KOPT-K1 (cell line): ENCODE data around the gene SF3A2.
A peak's percentile ranks its signal among the peaks of the same experiment; 100 is the strongest.

Experiments used
- H3K27ac ChIP-seq: fragments of 200-600 bp; sonication (generic); 2 replicates; pipeline ENCODE4 v1.5.1; 2016; ENCODE audit warnings: antibody characterized with exemption, mild to moderate bottlenecking, low read depth, low read length; ENCODE audit not compliant: poor library complexity, severe bottlenecking
- H3K36me3 ChIP-seq: fragments of 200-600 bp; sonication (generic); 2 replicates; pipeline ENCODE4 v1.5.1; 2017; ENCODE audit warnings: antibody characterized with exemption, mild to moderate bottlenecking, low read length, moderate library complexity; ENCODE audit not compliant: insufficient read depth
- H3K9me3 ChIP-seq: fragments of 200-600 bp; sonication (generic); 2 replicates; pipeline ENCODE4 v1.5.1; 2017; ENCODE audit warnings: antibody characterized with exemption, low read length, mild to moderate bottlenecking; ENCODE audit not compliant: insufficient read depth, poor library complexity, severe bottlenecking

SF3A2 gene

DNA sequence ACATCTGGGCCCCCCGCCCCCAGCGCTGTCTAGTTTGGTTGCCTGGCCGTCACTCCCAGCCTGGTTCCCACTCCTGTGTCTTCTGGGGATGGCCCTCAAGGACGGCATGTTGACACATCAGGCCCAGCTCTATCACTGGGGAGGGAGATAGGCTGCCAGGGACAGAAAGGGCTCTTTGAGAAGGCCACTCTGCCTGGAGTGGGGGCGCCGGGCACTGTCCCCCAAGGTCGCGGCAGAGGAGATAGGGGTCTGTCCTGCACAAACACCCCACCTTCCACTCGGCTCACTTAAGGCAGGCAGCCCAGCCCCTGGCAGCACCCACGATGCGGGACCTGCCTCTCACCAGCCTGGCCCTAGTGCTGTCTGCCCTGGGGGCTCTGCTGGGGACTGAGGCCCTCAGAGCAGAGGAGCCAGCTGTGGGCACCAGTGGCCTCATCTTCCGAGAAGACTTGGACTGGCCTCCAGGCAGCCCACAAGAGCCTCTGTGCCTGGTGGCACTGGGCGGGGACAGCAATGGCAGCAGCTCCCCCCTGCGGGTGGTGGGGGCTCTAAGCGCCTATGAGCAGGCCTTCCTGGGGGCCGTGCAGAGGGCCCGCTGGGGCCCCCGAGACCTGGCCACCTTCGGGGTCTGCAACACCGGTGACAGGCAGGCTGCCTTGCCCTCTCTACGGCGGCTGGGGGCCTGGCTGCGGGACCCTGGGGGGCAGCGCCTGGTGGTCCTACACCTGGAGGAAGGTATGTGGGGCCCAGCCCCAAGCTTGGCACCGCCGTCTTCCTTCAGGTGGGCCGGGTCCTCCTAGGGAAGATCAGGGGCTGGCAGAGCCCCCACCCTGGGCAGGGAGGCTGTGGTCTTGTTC lies 12.6 kb downstream of the SF3A2 start, which contains the start of gene AMH:
AMH (plus strand) TSS at position 314 of the 857 bp plus-strand sequence; CDS start at position 324, 10 bp downstream.
- Histone ChIP-seq H3K36me3 (peaks cover 88% of the 10 kb centered on the region), H3K9me3 (no peaks in the 10 kb centered on the region), H3K27ac (no peak within 1 kb of the TSS)

DNA sequence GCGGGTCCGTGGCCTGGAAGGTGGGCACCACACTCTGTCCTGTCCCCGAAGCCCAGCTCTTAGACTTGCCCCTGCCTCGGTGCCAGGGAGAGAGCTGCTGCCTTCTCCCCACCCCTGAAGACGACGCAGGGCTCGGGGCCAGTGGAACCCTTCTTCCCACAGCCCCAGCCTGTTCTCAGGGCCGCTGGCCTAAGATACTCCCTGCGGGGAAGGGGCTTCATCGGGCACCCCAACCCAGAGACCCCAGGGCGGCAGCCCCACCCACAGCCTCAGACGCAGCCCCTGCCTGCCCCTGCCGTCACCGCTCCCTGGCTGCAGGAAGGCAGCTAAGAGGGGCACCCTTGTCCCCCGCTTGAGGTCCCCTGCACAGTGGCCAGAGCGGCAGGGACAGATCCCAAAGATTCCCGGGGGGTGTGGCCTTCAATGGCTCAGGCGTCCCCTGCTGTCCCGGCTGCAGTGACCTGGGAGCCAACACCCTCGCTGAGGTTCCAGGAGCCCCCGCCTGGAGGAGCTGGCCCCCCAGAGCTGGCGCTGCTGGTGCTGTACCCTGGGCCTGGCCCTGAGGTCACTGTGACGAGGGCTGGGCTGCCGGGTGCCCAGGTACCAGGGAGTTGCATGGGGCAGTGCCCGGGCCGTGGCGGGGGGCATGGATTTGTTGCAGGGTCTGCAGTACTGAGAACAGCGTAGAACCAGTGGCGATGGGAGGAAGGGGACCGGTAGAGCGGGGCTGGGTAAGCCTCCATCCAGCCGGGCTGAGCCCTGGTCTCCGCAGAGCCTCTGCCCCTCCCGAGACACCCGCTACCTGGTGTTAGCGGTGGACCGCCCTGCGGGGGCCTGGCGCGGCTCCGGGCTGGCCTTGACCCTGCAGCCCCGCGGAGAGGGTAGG lies 13.5 kb downstream of the SF3A2 start:
- no peaks in the 10 kb centered on the region for H3K9me3 ChIP-seq
- H3K27ac ChIP-seq = no peak overlapping the region
- H3K36me3 ChIP-seq = peaks cover 79% of the 10 kb centered on the region

DNA sequence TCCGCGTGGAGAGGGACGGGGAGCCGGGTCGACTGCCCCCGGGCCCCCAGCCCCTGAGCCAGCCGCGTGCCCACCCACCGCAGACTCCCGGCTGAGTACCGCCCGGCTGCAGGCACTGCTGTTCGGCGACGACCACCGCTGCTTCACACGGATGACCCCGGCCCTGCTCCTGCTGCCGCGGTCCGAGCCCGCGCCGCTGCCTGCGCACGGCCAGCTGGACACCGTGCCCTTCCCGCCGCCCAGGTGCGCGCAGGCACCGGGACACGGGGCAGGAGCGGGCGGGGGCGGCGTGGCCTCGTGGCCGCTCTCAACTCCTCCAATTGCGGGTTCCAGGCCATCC lies 14.1 kb downstream of the SF3A2 start:
- Histone ChIP-seq H3K9me3 (no peaks in the 10 kb centered on the region), H3K36me3 (peaks cover 73% of the 10 kb centered on the region)

GRCh38 chr19:2251106-2252054 lies 14.8 kb downstream of the SF3A2 start:
- Histone ChIP-seq H3K27ac (no peak overlapping the region), H3K9me3 (no peaks in the 10 kb centered on the region), H3K36me3 (peaks cover 66% of the 10 kb centered on the region)

More for the DNA sequence above, 14.1 kb downstream of the SF3A2 start:
- no peak overlapping the region for H3K27ac ChIP-seq

GRCh38 chr19:2252055-2252796 lies 15.6 kb downstream of the SF3A2 start:
- Histone ChIP-seq H3K27ac (no peak overlapping the region), H3K9me3 (no peaks in the 10 kb centered on the region), H3K36me3 (peaks cover 58% of the 10 kb centered on the region)

DNA sequence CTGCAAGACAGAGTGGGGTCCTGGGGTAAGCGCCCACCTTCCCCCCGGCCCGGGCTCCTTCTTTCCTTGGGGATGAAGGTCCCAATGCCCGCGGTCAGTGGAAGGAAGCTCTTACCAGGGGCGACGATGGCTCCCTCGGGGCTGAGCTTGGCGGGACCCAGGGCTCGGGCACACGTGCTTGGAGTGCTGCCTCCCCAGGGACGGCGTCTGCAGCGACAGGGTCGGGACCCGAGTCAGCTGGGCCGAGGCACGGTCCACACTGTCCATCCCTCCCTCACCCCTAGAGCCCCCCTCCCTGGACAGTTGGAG lies 16.1 kb downstream of the SF3A2 start:
- Histone ChIP-seq H3K36me3 (peaks cover 53% of the 10 kb centered on the region), H3K9me3 (no peaks in the 10 kb centered on the region), H3K27ac (no peak overlapping the region)

DNA sequence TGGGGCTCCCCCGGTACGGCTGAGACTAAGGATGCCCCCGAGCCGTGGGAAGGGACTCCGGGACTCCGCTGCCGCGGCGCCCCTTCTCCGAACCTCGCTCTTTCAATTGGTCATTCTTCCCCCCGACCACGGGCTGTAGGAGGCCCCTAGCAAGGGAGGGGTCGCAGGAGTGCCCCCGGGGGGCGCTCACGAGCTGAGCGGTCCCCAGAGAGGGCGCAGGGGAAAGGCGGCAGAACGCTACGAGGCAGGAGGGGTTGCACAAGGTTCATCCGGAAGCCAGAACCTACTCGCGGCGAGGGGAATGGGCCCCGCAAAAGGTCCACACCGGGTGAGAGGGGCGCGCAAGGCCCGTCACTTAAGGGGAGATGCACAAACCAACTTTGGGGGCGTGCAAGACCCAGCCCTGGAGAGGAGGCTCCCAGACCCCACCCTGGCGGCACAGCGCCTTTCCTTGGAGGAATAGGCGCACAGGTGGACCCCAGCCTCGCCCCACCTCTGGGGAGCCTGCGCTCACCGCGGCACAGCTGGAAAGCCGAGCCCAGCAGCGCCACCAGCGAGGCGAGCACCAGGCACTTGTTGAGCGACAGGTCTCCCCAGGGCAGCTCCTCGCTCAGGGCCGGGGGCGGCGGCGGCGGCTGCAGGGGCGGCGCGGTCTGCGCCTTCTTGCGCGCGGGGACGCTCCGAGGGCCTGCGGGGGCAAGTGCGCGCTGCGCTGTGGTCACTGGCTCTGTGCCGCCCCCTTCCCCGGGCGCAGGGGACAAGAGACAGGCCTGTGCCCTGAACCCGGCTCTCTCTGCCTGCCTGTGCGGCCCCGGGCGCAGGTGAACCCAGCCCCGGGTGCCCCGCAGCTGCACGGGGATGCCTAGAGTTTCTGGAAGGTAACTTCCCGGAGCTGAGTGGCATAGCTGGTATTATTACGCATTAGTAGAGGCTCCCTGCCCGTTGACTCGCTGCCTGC lies 16.8 kb downstream of the SF3A2 start:
- peaks cover 46% of the 10 kb centered on the region for H3K36me3 ChIP-seq
- no peak overlapping the region for H3K27ac ChIP-seq
- H3K9me3 ChIP-seq = no peaks in the 10 kb centered on the region

DNA sequence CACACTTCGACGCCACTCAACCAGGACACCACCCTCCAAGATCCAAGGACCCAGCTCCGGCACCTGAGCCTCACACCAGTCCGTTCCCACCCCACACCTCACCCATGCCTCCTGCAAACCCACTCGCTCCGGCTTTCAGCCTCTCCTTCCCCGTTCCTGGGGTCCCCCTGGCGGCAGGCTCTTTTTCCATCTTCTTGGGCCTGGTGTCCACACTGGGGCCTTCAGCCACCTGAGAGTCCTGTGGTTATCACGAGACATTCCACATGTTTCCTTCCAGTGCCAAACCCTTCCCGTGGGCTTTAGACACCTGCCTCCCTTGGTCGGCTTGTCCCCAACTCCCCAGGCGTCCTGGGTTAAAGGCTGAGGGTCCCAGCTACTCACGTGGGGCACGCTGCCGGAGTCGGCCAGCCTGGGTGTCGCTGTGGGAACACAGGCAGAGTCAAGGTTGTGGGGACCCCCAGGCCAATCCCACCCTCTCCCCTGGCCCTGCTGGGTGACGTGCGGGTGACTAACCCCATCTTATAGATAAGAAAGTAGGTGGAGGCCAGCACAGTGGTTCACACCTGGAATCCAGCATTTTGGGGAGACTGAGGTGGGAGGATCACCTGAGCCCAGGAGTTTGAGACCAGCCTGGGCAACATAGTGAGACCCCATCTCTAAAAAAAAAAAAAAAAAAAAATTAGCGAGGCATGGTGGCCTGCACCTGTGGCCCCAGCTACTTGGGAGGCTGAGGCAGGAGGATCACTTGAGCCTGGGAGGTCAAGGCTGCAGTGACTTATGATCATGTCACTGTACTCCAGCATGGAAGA lies 17.6 kb downstream of the SF3A2 start:
- Histone ChIP-seq H3K27ac (no peak overlapping the region), H3K36me3 (peaks cover 37% of the 10 kb centered on the region; the same call in 1 of the 2 replicates), H3K9me3 (no peaks in the 10 kb centered on the region)

DNA sequence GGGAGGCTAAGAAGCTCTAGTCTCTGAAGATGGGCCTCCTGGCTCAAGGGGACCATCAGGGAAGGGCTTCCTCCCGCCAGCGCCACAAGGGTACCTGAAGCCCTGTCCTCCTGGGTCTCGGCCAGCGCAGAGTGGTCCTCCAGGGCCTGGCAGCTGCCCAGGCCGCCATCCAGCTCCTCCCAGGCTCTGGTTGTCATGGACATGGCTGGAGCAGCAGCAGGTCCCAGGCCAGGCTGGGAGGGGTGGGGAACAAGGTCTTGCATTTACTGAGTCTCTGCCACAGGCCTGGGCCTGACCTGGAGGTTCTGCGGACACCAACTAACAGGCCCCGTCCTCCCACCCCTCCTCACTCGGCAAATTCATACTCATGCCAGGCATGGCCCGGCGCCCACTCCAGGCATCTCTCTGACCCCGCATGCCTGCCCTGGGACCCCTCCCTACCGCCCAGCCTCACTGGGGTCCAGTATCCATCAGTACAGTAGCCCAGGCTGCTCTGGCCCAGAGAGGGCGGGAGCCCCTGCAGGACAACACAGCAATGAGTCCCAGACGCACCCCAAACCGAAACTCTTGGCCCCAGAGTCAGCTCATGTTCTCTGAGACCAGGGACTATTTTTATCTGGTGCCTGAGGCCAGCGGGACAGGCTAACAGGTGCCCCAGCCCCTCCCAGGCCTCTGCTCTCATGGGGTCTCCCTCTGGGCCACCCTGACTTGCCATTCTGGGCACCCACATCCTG lies 18.7 kb downstream of the SF3A2 start:
- Histone ChIP-seq H3K27ac (no peak overlapping the region), H3K36me3 (peaks cover 27% of the 10 kb centered on the region; the same call in 1 of the 2 replicates)

GRCh38 chr19:2255982-2256685 lies 19.5 kb downstream of the SF3A2 start, which contains the start of gene JSRP1:
Gene JSRP1, minus strand, starts transcription at chr19:2256417. Its CDS starts 1,103 bp downstream, at chr19:2255314.
- no peaks in the 10 kb centered on the region for H3K9me3 ChIP-seq
- H3K27ac ChIP-seq = peak within 1 kb of the TSS; percentile 77
- H3K36me3 ChIP-seq = peaks cover 19% of the 10 kb centered on the region; the same call in 1 of the 2 replicates

More for the DNA sequence above, 18.7 kb downstream of the SF3A2 start:
- no peaks in the 10 kb centered on the region for H3K9me3 ChIP-seq

DNA sequence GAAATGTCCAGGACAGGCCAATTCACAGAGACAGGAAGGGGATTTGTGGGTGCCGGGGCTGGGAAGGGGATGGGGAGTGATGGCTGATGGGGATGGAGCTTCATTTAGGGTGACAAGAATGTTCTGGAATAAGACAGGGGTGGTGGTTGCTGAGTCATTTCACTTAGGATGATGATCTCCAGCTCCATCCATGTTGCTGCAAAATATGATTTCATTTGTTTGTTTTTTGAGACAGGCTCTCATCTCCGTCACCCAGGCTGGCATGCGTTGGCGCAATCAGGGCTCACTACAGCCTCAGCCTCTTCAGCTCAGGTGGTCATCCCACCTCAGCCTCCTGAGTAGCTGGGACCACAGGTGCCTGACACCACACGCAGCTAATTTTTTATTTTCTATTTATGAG lies 22.7 kb downstream of the SF3A2 start:
- Histone ChIP-seq H3K36me3 (no peaks in the 10 kb centered on the region), H3K27ac (no peak overlapping the region), H3K9me3 (no peaks in the 10 kb centered on the region)
